WTC11 (cell line): ENCODE measurements around the gene TFEB.

ENCODE experiments used
- CREM ChIP-seq: sonication (generic); formaldehyde crosslinking; IDR thresholded peaks from 2 replicates; pipeline ENCODE4 v1.8.1; 2022; ENCODE audit warnings: mild to moderate bottlenecking, missing genetic modification reagents, moderate library complexity
- ETV6 ChIP-seq: sonication (generic); formaldehyde crosslinking; IDR thresholded peaks from 2 replicates; pipeline ENCODE4 v1.8.1; 2022; ENCODE audit warnings: mild to moderate bottlenecking, missing genetic modification reagents
- TCF7 ChIP-seq: sonication (generic); formaldehyde crosslinking; IDR thresholded peaks from 2 replicates; pipeline ENCODE4 v1.8.0; 2022; ENCODE audit warnings: mild to moderate bottlenecking, low read depth, missing genetic modification reagents, moderate library complexity
- ZNF317 ChIP-seq: sonication (generic); formaldehyde crosslinking; IDR thresholded peaks from 2 replicates; pipeline ENCODE4 v1.8.1; 2023; ENCODE audit warnings: low read depth, mild to moderate bottlenecking, moderate library complexity, missing genetic modification reagents, borderline replicate concordance
- TF ChIP-seq, protein P1 (sequence below): fragments of 200-600 bp; IDR thresholded peaks from 2 replicates; pipeline ENCODE4 v1.8.0; 2022; ENCODE audit warnings: antibody characterized with exemption
- TF ChIP-seq, protein P2 (sequence below): sonication (generic); formaldehyde crosslinking; IDR thresholded peaks from 2 replicates; pipeline ENCODE4 v1.8.0; 2022; ENCODE audit warnings: mild to moderate bottlenecking, missing genetic modification reagents
- TF ChIP-seq, protein P3 (sequence below): fragments of 250-450 bp; sonication (Bioruptor Pico); IDR thresholded peaks from 2 replicates; pipeline ENCODE4 v1.9.0; 2021; ENCODE audit warnings: mild to moderate bottlenecking, borderline replicate concordance

DNA sequence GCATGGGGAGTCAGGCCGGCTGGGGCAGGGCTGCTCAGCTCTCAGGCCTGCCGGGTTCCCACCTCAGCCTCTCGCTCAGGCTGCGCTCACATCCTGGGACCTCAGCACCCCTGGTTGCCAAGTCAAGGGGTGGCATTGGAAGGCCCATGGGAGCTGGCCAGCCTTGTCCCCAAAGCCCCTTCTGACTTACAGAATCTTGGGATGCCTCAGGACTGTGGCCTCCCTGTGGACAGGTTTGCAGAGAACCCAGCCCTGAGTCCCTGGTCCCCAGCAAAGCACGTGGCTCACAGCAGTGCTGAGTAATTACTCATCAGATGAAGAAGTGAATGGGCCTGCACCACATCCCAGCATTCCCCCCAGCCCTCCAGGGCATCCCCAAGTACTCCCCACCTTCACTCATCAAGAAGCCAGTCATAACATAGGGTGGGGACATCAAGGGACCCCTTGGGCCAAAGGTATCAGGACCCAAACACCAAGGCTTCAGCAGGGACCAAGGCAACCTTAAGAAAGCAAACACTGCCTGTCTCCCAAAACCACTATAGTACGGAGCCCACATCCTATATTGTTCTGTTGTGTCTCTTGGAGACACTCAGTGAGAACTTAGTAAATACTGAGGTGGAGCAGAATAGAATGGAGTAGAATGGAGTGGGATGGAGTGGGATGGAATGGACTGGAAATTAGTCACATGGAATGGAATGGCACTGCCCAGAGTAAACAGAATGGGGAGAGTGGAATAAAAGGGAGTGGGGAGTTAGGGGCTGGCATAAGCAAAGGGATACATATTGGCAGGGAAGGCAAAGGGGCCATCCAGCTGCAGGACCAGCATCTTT is 8.2 kb upstream of the TFEB start:
- TF ChIP-seq, protein P1, sequence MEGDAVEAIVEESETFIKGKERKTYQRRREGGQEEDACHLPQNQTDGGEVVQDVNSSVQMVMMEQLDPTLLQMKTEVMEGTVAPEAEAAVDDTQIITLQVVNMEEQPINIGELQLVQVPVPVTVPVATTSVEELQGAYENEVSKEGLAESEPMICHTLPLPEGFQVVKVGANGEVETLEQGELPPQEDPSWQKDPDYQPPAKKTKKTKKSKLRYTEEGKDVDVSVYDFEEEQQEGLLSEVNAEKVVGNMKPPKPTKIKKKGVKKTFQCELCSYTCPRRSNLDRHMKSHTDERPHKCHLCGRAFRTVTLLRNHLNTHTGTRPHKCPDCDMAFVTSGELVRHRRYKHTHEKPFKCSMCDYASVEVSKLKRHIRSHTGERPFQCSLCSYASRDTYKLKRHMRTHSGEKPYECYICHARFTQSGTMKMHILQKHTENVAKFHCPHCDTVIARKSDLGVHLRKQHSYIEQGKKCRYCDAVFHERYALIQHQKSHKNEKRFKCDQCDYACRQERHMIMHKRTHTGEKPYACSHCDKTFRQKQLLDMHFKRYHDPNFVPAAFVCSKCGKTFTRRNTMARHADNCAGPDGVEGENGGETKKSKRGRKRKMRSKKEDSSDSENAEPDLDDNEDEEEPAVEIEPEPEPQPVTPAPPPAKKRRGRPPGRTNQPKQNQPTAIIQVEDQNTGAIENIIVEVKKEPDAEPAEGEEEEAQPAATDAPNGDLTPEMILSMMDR: no peak
- TF ChIP-seq, protein P2, sequence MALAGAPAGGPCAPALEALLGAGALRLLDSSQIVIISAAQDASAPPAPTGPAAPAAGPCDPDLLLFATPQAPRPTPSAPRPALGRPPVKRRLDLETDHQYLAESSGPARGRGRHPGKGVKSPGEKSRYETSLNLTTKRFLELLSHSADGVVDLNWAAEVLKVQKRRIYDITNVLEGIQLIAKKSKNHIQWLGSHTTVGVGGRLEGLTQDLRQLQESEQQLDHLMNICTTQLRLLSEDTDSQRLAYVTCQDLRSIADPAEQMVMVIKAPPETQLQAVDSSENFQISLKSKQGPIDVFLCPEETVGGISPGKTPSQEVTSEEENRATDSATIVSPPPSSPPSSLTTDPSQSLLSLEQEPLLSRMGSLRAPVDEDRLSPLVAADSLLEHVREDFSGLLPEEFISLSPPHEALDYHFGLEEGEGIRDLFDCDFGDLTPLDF: no peak
- TF ChIP-seq ETV6 (CRISPR knock-in tag) (no peak), ZNF317 (CRISPR knock-in tag) (no peak), CREM (CRISPR knock-in tag) (no peak), TCF7 (CRISPR knock-in tag) (no peak)
- TF ChIP-seq, protein P3, sequence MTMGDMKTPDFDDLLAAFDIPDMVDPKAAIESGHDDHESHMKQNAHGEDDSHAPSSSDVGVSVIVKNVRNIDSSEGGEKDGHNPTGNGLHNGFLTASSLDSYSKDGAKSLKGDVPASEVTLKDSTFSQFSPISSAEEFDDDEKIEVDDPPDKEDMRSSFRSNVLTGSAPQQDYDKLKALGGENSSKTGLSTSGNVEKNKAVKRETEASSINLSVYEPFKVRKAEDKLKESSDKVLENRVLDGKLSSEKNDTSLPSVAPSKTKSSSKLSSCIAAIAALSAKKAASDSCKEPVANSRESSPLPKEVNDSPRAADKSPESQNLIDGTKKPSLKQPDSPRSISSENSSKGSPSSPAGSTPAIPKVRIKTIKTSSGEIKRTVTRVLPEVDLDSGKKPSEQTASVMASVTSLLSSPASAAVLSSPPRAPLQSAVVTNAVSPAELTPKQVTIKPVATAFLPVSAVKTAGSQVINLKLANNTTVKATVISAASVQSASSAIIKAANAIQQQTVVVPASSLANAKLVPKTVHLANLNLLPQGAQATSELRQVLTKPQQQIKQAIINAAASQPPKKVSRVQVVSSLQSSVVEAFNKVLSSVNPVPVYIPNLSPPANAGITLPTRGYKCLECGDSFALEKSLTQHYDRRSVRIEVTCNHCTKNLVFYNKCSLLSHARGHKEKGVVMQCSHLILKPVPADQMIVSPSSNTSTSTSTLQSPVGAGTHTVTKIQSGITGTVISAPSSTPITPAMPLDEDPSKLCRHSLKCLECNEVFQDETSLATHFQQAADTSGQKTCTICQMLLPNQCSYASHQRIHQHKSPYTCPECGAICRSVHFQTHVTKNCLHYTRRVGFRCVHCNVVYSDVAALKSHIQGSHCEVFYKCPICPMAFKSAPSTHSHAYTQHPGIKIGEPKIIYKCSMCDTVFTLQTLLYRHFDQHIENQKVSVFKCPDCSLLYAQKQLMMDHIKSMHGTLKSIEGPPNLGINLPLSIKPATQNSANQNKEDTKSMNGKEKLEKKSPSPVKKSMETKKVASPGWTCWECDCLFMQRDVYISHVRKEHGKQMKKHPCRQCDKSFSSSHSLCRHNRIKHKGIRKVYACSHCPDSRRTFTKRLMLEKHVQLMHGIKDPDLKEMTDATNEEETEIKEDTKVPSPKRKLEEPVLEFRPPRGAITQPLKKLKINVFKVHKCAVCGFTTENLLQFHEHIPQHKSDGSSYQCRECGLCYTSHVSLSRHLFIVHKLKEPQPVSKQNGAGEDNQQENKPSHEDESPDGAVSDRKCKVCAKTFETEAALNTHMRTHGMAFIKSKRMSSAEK (CRISPR knock-in tag): no peak
